GM21367 (cell line): ENCODE measurements around the gene CROCC2.

Source experiments
- ATAC-seq: cut with Tn5 transposase; IDR thresholded peaks from one replicate; pipeline ENCODE4 v1.9.1; 2021; ENCODE audit not compliant: unreplicated experiment

Gene CROCC2

GRCh38 chr2:240906141-240906910 is at the start of gene CROCC2:
TSS of gene CROCC2 (plus strand) at chr2:240906336. CDS start at chr2:240906514, 178 bp downstream.
- ATAC-seq = no peak

GRCh38 chr2:240857039-240858008 is 48.8 kb upstream of the CROCC2 start:
- no peak for ATAC-seq

GRCh38 chr2:240858321-240858720 is 47.8 kb upstream of the CROCC2 start:
- no peak for ATAC-seq

- ATAC-seq = no peak
Measured at GRCh38 chr2:240858871-240859270, 47.3 kb upstream of the CROCC2 start.

- ATAC-seq = no peak
Measured at GRCh38 chr2:240861547-240861946, 44.6 kb upstream of the CROCC2 start.

GRCh38 chr2:240864475-240864874 is 41.7 kb upstream of the CROCC2 start:
- ATAC-seq = no peak

- ATAC-seq = no peak
Measured at GRCh38 chr2:240865391-240865790, 40.7 kb upstream of the CROCC2 start.

GRCh38 chr2:240868286-240869108 is 37.6 kb upstream of the CROCC2 start, which contains the start of gene AGXT:
TSS of gene AGXT (plus strand) at chr2:240868824. CDS start at chr2:240868866, 42 bp downstream.
- no peak for ATAC-seq

- ATAC-seq = no peak
Measured at GRCh38 chr2:240869109-240869955, 36.8 kb upstream of the CROCC2 start.

- no peak for ATAC-seq
Measured at GRCh38 chr2:240869956-240870875, 35.9 kb upstream of the CROCC2 start.

- no peak for ATAC-seq
Measured at GRCh38 chr2:240871071-240871958, 34.8 kb upstream of the CROCC2 start.

GRCh38 chr2:240872317-240873097 is 33.6 kb upstream of the CROCC2 start:
- no peak for ATAC-seq

- no peak for ATAC-seq
Measured at GRCh38 chr2:240873098-240873788, 32.9 kb upstream of the CROCC2 start.

- no peak for ATAC-seq
Measured at GRCh38 chr2:240873805-240874714, 32.1 kb upstream of the CROCC2 start.

GRCh38 chr2:240874715-240875227 is 31.4 kb upstream of the CROCC2 start:
- no peak for ATAC-seq
